GM18507 (cell line): Measurements from ENCODE around the gene PHF21A.

Experiments used
- DNase-seq: peaks from one replicate; pipeline ENCODE4 v3.0.0; 2011; ENCODE audit warnings: low read depth; ENCODE audit not compliant: insufficient read length; ENCODE audit errors: extremely low spot score
- FAIRE-seq: peaks from 2 replicates; lab custom pipeline; 2011; peaks lifted over from hg19 to GRCh38; lab: Jason Lieb, UNC

Gene PHF21A

GRCh38 chr11:45948356-45948755 lies 172.9 kb downstream of the PHF21A start:
- DNase-seq (no peak), FAIRE-seq (no peak)

DNA sequence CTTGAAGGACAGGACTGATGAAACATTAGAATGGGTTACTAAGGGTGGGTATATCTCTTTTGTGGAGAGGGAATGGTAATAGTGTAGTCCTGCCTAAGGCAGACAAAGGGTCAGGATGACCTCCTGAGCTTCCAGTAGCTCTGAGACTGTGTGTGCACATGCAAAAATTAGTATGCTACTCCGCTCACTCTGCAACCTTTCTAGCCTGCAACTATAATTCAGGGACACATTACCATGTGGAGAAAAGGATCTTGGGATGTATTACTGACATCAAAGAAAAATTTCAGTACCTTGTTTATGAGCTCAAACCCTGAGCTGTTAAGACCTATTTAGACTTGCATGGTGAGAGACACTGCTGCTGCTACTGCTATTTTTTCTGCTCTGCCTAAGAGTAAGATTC lies 173.4 kb downstream of the PHF21A start:
- FAIRE-seq (no peak), DNase-seq (no peak)

DNA sequence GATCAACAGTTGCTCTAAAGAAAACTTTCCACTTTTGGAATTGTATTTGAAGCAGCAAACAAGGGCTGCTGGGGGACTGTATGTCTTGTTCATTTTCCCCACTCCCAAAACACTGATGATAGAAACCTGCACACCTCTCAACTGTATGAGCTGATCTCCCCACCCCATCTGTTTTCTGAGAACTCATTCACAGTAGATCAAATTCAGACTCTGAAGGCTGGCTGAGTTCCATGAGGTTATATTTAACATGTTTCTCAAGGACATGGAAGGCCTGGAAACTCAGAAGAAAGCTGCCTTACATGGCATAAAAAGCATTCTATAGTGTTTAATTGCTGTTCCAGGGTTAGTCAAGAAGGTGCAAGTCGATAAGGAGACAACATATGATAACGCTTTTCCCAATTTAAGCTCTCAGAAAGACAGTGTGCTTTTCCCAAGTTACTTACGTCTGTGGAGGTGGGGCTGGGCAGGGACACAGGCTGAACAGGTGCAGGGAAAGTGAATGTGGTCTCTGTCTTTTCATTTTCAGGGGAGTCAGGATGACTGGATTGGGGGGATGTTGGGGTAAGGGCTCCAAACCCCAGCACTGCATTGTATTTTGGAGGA lies 175.8 kb downstream of the PHF21A start:
- DNase-seq: no peak
- FAIRE-seq: no peak

DNA sequence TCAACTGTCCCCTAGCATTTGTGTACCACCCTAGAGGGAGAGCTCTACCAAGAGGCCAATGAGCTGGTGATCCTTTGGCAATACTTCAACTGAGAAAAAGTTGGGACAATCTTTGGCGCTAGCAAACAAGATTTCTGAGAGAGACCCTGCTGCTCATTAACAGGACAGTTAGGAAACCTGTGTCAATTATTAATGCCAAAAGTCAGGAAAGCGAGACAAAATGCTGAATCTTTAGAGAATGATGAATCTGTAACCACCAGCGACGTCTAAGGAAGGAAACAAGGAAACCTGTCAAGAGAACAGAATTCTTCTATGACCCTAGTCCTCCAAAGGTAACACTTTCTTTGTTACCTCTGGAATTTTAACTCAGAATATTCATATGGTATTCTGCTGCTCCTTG lies 178.9 kb downstream of the PHF21A start:
- FAIRE-seq: no peak
- no peak for DNase-seq

- DNase-seq (no peak), FAIRE-seq (no peak)
Measured at GRCh38 chr11:45941285-45941684, 180.0 kb downstream of the PHF21A start.

DNA sequence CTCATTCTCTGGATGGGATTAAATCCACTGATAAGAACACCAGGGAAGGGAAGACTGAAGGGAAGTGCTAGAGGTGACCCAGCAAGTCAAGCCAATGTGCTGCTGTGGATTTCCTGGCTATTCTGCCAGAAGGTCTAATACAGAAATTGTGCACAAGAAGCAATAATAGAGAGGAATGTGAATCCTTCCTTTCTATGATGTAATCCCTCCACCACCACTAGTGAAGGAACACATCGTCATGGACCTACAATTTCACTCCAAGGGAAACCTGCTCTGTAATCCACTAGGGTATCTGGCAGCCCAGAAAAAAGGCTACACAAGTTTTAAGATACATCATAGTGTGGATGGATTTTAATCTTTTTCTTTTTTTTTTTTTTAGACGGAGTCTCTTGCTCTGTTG lies 181.4 kb downstream of the PHF21A start:
- FAIRE-seq (no peak), DNase-seq (no peak)

DNA sequence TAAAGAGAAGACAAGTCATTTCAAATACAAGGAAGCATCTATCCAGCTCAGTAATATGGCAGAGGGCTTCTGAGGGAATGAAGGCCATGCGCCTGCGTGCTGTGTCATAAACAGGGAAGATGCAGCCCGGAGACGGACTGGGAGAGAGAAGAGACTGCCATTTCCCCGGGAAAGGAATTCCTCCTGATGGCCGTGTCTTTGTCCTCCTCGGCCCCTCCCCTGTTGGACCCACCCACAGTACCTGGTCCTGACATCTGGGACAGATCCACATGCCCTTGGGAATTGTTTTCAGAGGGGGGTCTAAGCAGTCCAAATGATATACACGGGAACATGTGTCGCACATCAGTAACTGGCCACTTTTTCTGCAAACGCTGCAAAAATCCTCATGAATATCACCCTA lies 183.3 kb downstream of the PHF21A start:
- no peak for DNase-seq
- FAIRE-seq: no peak

GRCh38 chr11:45936511-45937054 lies 184.7 kb downstream of the PHF21A start:
- no peak for FAIRE-seq
- no peak for DNase-seq

- FAIRE-seq: no peak
Measured at GRCh38 chr11:45935349-45936064, 185.7 kb downstream of the PHF21A start.

DNA sequence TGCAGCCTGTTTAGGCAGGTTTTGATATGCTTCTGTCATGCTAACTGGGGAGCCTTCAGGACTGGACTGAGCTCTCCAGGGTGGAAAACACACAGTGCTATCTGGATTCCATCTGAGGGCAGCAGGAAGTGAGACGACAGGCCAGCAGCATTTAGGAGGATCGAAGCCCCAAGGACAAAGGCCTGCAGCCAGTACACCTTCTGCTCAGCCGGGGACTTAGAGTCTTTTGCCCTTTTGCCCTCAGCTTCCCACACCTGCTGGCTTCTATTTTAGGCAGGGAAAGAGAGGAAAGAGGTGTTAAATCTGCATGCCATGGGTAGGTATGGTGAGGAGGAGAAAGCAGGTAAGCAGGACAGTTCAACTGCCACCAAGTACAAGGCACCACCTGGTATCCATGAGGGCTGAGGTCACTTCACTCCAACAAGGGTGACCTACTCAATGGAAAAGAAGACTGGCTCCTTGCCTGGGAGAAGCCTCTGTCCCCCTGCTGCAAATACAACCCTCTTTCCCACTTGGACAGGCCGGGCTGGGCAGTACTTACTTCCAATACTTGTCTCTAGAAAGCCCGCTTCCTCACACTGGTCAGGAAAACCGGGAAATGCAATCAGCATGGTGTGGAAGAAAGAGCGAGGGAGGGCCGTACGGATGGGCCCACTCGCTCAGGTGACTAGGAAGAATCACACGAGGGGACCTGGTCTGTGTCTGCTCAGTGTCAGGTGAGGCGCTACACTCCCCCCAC lies 186.5 kb downstream of the PHF21A start:
- FAIRE-seq (no peak), DNase-seq (no peak)

More at GRCh38 chr11:45935349-45936064, 185.7 kb downstream of the PHF21A start:
- no peak for DNase-seq

DNA sequence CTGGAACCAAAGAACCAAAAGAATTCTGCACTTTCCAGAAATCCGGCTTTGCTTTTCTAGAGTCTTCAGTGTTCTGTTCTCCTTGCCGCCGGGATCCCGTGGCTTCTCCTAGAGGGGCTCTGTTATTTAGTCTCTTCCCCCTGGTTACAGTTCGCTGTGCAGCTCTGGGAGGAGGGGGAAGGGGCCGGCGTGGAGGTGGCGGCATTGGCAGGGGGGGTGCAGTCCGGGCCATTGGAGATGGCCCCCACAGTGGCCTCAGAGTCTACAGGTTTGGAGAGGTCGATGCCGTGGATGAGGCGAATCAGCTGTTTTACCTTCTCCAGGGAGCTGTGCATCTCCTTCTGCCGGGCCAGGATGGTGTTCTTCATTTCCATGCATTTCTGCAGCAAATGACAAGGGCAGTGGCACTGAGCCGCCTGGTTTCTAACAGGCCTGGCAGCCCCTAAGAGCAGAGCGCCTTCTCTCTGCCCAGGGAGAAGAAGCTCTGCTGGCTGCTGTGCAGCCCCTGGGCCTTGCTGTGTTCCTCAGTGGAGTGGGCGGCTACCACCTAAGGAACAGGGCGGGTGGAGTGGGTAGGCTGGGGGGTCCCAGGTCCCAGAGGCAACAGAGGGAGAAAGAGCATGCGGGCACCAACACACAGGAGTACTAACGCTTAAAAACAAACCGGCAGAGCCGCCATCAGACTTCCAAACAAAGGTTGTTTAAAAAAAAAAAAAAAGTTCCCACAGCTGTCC lies 187.2 kb downstream of the PHF21A start:
- DNase-seq: no peak
- FAIRE-seq: no peak

DNA sequence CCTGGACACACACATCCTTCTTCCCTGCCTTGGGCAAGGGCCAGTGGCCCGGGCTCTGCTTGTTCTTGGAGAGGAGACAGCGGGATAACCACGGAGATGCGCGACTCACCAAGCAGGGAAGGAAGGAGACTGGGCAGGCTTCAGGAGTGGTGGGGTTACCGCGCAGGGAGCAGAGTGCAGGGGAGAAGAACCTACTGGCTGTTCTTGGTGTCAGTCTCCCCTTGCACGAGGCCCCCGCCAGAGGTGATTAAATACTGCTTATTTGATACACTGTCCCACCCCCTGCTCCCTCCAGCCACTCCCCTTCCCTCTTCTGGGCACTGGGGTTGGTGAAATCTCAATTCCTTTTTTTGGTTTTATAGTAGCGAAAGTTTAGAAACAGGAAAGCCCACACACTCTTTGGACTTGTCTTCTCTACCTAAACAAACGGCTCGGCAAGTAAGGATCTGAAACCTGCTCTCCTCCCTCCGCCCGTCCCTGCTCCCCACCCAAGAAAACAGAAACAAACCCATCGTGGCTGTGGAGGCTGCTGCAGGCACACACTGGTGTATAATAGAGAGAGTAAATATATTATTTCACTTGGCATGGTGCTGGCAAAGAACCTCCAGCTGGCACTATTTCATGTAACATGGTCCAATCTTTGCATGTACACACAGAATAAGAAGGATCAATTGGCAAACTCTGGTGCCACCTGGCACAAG lies 188.0 kb downstream of the PHF21A start:
- DNase-seq: no peak
- FAIRE-seq: peak; percentile 26

DNA sequence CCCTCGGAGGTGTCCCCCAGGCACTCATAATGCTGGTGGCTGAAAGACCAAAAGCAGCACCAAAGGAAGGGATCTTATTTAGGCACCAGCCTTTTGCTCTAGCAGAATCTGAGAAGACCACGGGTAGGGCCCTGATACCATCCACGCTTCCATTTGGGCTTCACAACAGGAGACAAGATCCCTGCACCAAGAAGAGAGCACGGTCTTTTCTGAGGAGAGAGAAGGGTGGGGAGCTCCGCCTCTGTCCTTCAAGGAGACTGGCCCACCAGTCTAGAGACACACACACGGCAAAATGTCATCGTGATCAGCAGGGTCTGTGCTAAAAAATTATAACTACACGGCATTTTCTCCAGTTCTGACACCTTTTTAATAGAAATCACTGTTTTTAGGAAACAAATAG lies 189.0 kb downstream of the PHF21A start:
- DNase-seq: no peak
- no peak for FAIRE-seq

GRCh38 chr11:45931739-45932138 lies 189.5 kb downstream of the PHF21A start:
- FAIRE-seq (no peak), DNase-seq (no peak)

DNA sequence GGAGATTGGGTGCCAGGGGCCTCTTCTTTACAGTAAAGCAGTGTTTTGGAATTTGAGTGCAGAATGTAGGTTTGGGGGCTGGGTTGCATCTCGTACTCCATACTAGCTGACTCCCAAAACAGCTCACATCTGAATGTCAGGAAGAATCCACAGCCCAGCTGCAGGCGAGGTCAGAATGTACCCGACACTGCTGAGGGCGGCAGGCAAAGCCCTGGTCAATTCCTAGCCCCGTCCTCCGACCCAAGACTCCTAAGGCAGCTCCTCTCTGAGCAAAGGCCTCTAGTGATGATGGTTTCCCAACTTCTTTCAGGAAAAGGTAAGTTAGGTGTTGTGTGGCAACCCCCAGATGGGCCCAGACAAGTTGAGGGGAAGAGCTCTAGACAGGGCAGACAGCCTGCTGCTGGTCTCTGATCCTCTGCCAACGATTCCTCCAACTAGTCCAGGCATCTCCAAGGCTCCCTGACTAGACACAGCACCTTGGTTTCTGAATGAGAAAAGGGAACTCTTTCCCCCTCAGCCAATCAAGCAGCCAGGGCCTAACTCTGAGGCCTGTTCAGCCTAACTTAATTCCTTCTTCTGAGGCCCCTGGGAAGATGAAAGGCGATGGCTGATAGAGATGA lies 190.2 kb downstream of the PHF21A start:
- DNase-seq (no peak), FAIRE-seq (no peak)

- FAIRE-seq: peak; percentile 99
- DNase-seq: peak; percentile 88
Measured at GRCh38 chr11:45930031-45930794, 191.0 kb downstream of the PHF21A start.

DNA sequence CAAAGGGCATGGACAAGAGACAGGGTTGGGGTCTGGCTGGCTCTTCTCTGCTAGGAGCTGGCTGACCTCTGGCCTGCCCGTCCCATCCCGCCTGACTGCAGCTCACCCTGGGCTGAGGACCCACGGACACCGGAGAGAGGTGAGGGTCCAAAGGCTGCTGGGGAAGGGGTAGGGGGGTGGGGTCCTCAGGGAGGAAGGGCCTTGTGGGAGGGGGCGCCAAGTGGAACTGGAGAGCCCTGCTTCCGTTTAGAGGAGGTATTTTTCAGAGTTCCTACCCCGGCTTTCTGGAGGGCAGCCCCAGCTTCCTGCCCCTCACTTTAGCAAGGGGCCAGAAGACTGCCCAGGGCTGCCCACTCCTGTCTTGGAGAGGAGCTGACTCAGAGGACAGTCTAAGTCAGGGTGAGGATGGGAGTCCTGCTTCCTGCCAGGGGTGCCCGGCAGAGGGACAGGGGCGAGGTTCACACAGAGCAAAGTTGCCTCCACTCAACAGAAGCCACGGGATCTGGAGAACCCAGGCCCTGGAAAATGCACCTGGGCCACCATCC lies 191.7 kb downstream of the PHF21A start:
- FAIRE-seq: peak; percentile 15
- no peak for DNase-seq
